Measurements from ENCODE around the gene CDC25C.
"Not testable (repeated sequence)": the region's sequence is repeated elsewhere in the genome, so short reads cannot be mapped to it uniquely, and the experiment has no call there.

CDC25C gene

GRCh38 chr5:138274189-138274853, 57.3 kb downstream of the CDC25C start, which contains the start of gene GFRA3:
Gene GFRA3 (minus strand): TSS chr5:138274621. CDS start chr5:138274424, 197 bp downstream.
- peak; percentile 13 for DNase-seq

- DNase-seq, result no peak
These were observed 57.8 kb downstream of the CDC25C start for GRCh38 chr5:138273834-138274188.

- DNase-seq, result no peak
These were observed 58.9 kb downstream of the CDC25C start for GRCh38 chr5:138272681-138273080.

- no peak for DNase-seq
These were observed 60.3 kb downstream of the CDC25C start for GRCh38 chr5:138271281-138271680.

GRCh38 chr5:138264183-138264582, 67.4 kb downstream of the CDC25C start:
- no peak for DNase-seq

GRCh38 chr5:138263581-138263980, 68.0 kb downstream of the CDC25C start:
- DNase-seq, result no peak

- DNase-seq, result no peak
These were observed 72.8 kb downstream of the CDC25C start for GRCh38 chr5:138258704-138259292.

- DNase-seq, result no peak
These were observed 74.0 kb downstream of the CDC25C start for GRCh38 chr5:138257583-138257982.

GRCh38 chr5:138252944-138253343, 78.7 kb downstream of the CDC25C start:
- no peak for DNase-seq

GRCh38 chr5:138247800-138248199, 83.8 kb downstream of the CDC25C start:
- not testable (repeated sequence) for DNase-seq

- no peak for DNase-seq
These were observed 84.8 kb downstream of the CDC25C start for GRCh38 chr5:138246822-138247221.

- no peak for DNase-seq
These were observed 85.3 kb downstream of the CDC25C start for GRCh38 chr5:138246334-138246733.

- DNase-seq, result no peak
These were observed 85.9 kb downstream of the CDC25C start for GRCh38 chr5:138245717-138246116.

- DNase-seq, result no peak
These were observed 87.8 kb downstream of the CDC25C start for GRCh38 chr5:138243794-138244193.

- peak; percentile 7 for DNase-seq
These were observed 89.7 kb downstream of the CDC25C start for GRCh38 chr5:138241688-138242571.

GRCh38 chr5:138240650-138241385, 90.8 kb downstream of the CDC25C start:
- DNase-seq, result no peak

GRCh38 chr5:138238034-138238433, 93.6 kb downstream of the CDC25C start:
- DNase-seq, result no peak
